Smooth muscle cell of the pulmonary artery (primary cell): ENCODE data around the gene NOB1. TPM values are rescaled to one million over a fixed set of nuclear protein-coding genes. Genes with fewer than 3 reads are reported as not detected.

Experiments
- total RNA-seq: library from RNA; depleted of rRNA; stranded (reverse); fragments of >200 nt; gene quantifications from 2 replicates; pipeline ENCODE4 v1.2.3, GENCODE V29; 2014

Gene NOB1
- 17.4 and 23.4 TPM in 2 replicates for total RNA-seq

DNA sequence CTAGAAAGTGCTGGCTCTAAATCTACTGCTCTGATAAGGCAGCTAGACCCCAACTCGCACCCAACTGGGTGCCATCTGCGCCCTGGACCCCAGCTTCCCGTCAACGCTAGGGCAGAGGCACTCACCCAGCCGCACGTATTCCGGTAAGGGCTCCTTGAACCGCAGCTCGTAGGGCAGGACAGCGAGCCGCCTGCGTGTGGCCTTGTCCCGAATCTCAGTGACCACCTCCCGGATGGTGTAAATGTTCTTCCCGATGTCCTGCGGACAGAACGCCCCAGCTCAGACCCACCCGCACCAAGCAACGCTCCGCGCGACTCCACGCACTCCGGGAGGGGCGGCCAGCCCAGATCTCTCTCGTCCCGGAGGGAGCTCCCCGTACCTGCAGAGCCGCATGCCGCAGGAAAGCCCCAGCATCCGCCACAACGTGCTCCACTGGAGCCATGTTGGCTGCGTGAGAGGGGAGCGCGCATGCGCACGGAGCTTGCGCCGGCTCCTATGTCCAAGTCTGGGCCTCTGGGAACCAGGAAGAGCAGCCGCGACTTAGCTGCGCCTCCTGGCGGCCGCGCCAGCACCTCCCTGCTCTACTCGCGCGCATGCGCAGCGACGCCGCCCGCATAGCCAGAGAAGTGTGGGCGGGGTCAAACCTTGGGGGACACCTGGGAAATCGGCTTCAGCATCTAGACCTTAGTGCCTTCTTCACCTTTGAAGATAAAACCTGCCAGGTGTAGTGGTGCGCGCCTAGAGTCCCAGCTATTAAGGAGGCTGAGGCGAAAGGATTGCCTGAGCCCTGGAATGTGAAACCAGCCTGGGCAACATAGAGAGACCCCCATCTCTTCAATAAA is at the start of gene NOB1:
NOB1 (minus strand) TSS at position 458 of the 842 bp plus-strand sequence; CDS start at position 442, 16 bp downstream.

DNA sequence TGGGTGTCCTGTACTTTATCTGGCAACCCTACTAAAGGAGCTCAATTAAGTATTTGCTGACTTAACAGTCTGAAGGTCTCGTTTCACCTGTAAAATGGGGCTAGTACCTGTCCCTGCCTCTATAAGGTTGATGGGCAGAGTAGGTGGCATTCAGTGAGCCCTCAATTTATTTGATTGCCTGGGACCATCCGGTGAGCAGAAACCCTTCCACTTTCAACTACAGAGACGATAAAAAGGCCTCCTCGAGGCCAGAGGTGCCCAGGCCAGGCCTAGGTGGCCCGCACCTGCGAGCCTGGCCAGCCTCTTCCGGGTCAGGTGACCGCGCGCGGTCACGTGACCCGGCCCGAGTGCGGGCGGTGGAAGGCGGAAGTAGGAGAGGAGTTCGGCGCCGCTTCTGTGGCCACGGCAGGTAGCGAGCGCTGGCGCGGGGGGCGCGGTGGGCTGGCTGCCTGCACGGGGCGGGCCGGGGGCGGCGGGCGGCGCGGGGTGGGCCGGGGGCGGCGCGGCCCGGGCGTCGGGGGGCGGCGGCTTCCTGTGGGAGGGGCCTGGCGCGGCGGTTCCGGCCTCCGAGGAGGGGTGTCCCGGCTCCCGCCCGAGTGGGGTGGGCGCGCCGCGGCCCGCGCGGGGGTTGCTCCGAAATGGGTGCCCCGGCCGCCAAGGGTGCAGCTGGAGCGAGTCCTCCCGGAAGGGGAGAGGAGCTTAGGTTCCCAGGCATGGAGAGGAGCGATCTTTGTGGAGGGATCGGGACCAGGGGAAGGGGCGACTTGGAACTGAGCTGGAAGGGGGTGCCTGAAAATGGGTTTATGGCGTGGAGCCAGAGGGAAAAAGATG is 7.5 kb upstream of the NOB1 start, which contains the start of gene WWP2:
WWP2 (plus strand) TSS at position 350 of the 831 bp plus-strand sequence. CDS start 24,679 bp downstream, outside the sequence.

DNA sequence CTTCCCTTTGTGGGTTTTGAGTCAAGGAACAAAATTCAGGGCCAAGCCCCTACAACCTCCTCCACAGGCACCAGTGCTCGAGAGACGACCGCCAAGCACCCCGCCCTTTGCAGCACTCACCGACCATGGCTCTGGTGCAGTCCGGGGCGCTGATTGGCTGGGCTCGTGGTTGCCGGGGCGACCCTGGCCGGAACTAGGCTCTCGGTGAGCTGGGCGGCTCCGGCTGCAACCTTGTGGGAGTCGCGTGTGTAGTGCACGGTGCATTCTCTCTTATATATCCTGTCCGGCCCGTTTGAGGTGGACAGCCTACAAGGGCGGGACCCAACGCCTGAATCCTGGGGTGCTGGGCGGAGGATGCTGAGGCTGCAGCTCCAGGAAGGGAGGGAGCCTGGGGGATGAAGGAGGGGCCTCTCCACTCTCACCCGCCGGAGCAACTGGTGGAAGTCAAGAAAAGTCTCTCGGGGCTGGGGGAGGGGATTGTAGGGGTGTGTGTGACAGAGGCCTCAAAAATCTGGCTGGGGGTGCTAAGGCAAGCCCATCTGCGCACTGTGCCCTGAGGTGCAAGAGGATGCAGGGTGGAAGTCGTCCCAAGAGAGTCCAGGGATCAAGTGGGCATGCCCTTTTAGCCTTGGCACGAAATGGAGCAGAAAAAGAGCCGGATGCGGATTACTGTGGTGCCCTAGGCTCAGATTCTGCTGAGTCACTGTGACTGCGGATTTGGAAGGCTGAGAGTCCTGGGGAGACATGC is 28.2 kb downstream of the NOB1 start, which contains the start of gene NQO1:
NQO1 (minus strand) TSS at position 248 of the 748 bp plus-strand sequence; CDS start at position 127, 121 bp downstream.

Other genes with a start within 250 kb of the NOB1 start
- 34.0 and 46.9 TPM in 2 replicates for gene NFAT5, start 189.0 kb downstream of the NOB1 start, total RNA-seq
- 209 and 315 TPM in 2 replicates for gene NQO1, start 28.4 kb downstream of the NOB1 start, total RNA-seq
- 26.5 and 34.9 TPM in 2 replicates for gene WWP2, start 7.4 kb upstream of the NOB1 start, total RNA-seq
- 0.86 and 2.5 TPM in 2 replicates for gene CLEC18A, start 196.4 kb upstream of the NOB1 start, total RNA-seq